ENCODE measurements around the gene BGLAP. TPM values are rescaled to one million over a fixed set of nuclear protein-coding genes. Genes with fewer than 3 reads are reported as not detected.

BGLAP gene
- total RNA-seq, 1 donor from 2014 or later, result 1.2 TPM

- no peak overlapping the region for H3K27ac Mint-ChIP-seq (ENCODE audit: unreplicated experiment)
- peaks cover 38% of the 10 kb centered on the region for H3K36me3 Mint-ChIP-seq (ENCODE audit: low read depth, unreplicated experiment)
- H3K27me3 Mint-ChIP-seq (ENCODE audit: unreplicated experiment), result peaks cover 6% of the 10 kb centered on the region
Measured at GRCh38 chr1:156253634-156254033, 11.7 kb downstream of the BGLAP start.

GRCh38 chr1:156257711-156258110, 15.7 kb downstream of the BGLAP start:
- Mint-ChIP-seq H3K27ac (ENCODE audit: unreplicated experiment) (no peak overlapping the region), H3K4me1 (ENCODE audit: unreplicated experiment) (peaks cover 12% of the 10 kb centered on the region), H3K27me3 (ENCODE audit: unreplicated experiment) (peaks cover 9% of the 10 kb centered on the region), H3K9me3 (ENCODE audit: unreplicated experiment) (no peaks in the 10 kb centered on the region), H3K36me3 (ENCODE audit: low read depth, unreplicated experiment) (peaks cover 48% of the 10 kb centered on the region), H3K4me3 (ENCODE audit: unreplicated experiment) (peak overlapping the region; percentile 21)
- TF ChIP-seq CTCF (IDR thresholded peaks at IDR 0.05; ENCODE audit: unreplicated experiment), result no peak
- DNase-seq (ENCODE audit: low spot score), result no peak

More at GRCh38 chr1:156253634-156254033, 11.7 kb downstream of the BGLAP start:
- TF ChIP-seq CTCF (IDR thresholded peaks at IDR 0.05; ENCODE audit: unreplicated experiment), result no peak
- Mint-ChIP-seq H3K4me1 (ENCODE audit: unreplicated experiment) (peaks cover 39% of the 10 kb centered on the region), H3K4me3 (ENCODE audit: unreplicated experiment) (no peak overlapping the region), H3K9me3 (ENCODE audit: unreplicated experiment) (no peaks in the 10 kb centered on the region)
- no peak for DNase-seq (ENCODE audit: low spot score)

GRCh38 chr1:156258859-156259258, 16.9 kb downstream of the BGLAP start:
- H3K36me3 Mint-ChIP-seq (ENCODE audit: low read depth, unreplicated experiment), result peaks cover 50% of the 10 kb centered on the region
- no peak overlapping the region for H3K4me3 Mint-ChIP-seq (ENCODE audit: unreplicated experiment)
- no peak for DNase-seq (ENCODE audit: low spot score)
- no peak overlapping the region for H3K27ac Mint-ChIP-seq (ENCODE audit: unreplicated experiment)
- no peaks in the 10 kb centered on the region for H3K9me3 Mint-ChIP-seq (ENCODE audit: unreplicated experiment)
- no peak for TF ChIP-seq CTCF (IDR thresholded peaks at IDR 0.05; ENCODE audit: unreplicated experiment)
- H3K4me1 Mint-ChIP-seq (ENCODE audit: unreplicated experiment), result peaks cover 10% of the 10 kb centered on the region
- peaks cover 6% of the 10 kb centered on the region for H3K27me3 Mint-ChIP-seq (ENCODE audit: unreplicated experiment)

- DNase-seq (ENCODE audit: low spot score), result no peak
- peaks cover 52% of the 10 kb centered on the region for H3K36me3 Mint-ChIP-seq (ENCODE audit: low read depth, unreplicated experiment)
- H3K4me3 Mint-ChIP-seq (ENCODE audit: unreplicated experiment), result peak overlapping the region; percentile 71
- H3K27ac Mint-ChIP-seq (ENCODE audit: unreplicated experiment), result peak overlapping the region; percentile 7
- no peaks in the 10 kb centered on the region for H3K9me3 Mint-ChIP-seq (ENCODE audit: unreplicated experiment)
- H3K27me3 Mint-ChIP-seq (ENCODE audit: unreplicated experiment), result peaks cover 4% of the 10 kb centered on the region
- TF ChIP-seq CTCF (IDR thresholded peaks at IDR 0.05; ENCODE audit: unreplicated experiment), result no peak
- peaks cover 8% of the 10 kb centered on the region for H3K4me1 Mint-ChIP-seq (ENCODE audit: unreplicated experiment)
Measured at GRCh38 chr1:156259805-156260204, 17.8 kb downstream of the BGLAP start.

GRCh38 chr1:156260896-156261295, 18.9 kb downstream of the BGLAP start:
- no peak for TF ChIP-seq CTCF (IDR thresholded peaks at IDR 0.05; ENCODE audit: unreplicated experiment)
- Mint-ChIP-seq H3K27me3 (ENCODE audit: unreplicated experiment) (peaks cover 4% of the 10 kb centered on the region), H3K9me3 (ENCODE audit: unreplicated experiment) (no peaks in the 10 kb centered on the region), H3K36me3 (ENCODE audit: low read depth, unreplicated experiment) (peaks cover 56% of the 10 kb centered on the region), H3K27ac (ENCODE audit: unreplicated experiment) (peak overlapping the region; percentile 36), H3K4me3 (ENCODE audit: unreplicated experiment) (peak overlapping the region; percentile 64), H3K4me1 (ENCODE audit: unreplicated experiment) (peaks cover 8% of the 10 kb centered on the region)
- DNase-seq (ENCODE audit: low spot score), result no peak
